Activated naive CD4-positive, alpha-beta T cell (primary cell): Measurements from ENCODE around the gene SKA2.
"Not testable (repeated sequence)": the region's sequence is repeated elsewhere in the genome, so short reads cannot be mapped to it uniquely, and the experiment has no call there.

ENCODE experiments used
- DNase-seq, 4 experiments: peaks; one replicate each; lab custom pipeline; 2025; lab: John Stamatoyannopoulos, UW

SKA2 gene

DNA sequence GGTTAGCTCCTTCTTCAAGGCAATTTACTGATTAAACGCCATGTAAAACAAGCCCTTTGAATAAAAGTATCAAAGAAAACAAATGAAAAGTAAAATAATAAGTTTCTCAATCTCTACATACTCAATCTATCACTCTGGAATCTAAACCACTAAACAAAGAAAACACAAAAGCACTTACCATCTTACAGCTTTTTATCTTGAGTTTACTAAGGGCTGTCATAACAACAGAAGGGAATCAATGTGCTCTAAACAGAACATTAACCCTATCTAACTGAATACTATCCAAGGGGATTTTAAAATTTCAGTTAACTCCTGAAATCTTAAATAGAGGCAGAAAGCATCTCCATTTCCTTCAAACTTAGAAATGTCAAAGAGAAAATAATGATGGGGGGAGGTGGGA, 3.4 kb downstream of the SKA2 start:
- no peak for DNase-seq

DNA sequence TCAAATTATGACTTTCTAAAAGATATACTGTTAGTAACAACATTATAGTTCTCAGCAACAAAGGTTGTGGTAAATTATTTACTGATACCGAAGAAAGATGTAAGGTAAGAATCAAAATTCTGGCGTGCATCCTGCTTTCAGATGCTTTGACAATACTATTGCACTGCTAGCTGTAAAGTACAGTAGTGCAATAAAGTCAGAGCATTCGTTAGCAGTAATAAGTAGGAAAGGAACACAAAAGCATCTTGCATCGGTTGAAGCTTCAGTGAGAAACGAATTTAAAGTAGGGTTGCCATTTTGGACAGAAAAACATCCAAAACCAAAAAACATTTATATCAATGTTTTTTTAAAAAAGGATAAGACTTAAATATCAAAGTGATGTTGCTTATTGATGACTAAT, 4.0 kb downstream of the SKA2 start:
- no peak for DNase-seq

DNA sequence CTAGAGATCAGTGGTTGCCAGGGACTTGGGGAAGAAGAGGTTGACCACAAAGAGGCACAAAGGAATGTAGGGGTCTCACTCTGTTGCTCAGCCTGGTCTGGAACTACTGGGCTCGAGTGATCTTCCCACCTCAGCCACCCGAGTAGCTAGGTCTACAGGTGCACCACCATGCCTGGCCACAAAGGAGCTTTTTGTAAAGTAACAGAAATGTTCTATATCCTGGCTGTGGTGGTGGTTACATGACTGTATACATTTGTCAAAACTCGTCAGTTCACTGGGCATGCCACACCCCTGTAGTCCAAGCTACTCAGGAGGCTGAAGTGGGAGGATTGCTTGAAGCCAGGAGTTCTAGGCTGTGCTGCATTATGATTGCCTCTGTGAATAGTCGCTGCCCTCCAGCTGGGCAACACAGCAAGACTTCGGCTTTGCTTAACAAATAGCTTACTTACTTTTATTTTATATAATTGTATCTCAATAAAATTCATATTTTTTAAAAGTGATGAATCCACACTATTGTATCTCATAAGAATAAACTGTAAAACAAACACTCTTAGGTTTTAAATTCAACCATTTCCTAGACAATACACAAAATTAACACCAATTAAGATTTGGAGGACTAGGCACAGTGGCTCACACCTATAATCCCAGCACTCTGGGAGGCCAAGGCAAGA, 5.0 kb downstream of the SKA2 start:
- no peak for DNase-seq

DNA sequence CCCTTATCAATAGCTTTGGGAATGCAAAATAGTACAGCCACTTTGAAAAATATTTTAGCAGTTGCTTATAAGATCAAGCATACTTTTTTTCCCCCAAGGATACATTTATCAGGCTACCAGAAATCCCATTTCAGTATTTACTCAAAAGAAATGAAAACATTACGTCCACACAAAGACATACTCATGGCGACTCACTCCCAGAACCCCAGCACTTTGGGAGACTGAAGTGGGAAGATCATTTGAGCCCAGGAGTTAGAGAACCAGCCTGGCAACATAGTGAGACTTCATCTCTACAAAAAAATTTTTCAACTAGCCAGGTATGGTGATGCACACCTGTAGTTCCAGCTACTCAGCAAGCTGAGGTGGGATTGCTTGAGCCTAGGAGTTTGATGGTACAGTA, 5.9 kb downstream of the SKA2 start:
- no peak for DNase-seq

DNA sequence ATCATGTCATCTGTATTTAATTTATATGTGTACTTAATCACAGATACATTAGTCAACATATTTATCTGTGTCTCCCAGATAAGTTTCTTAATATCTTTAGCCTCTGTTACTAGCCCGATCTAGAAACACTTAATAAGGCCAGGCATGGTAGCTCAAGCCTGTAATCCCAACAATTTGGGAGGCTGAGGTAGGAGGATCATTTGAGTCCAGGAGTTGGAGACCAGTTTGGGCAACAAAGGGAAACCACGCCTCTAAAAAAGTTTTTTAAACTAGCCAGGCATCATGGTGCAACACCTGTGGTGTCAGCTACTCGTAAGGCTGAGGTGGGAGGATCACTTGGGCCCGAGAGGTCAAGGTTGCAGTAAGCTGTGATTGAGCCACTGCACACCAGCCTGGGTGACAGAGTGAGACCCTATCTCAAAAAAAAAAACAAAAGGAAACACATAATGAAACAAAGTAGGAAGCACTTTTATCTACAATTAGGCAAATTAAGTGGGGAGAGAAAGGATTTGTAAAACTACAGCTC, 9.4 kb downstream of the SKA2 start:
- no peak for DNase-seq

DNA sequence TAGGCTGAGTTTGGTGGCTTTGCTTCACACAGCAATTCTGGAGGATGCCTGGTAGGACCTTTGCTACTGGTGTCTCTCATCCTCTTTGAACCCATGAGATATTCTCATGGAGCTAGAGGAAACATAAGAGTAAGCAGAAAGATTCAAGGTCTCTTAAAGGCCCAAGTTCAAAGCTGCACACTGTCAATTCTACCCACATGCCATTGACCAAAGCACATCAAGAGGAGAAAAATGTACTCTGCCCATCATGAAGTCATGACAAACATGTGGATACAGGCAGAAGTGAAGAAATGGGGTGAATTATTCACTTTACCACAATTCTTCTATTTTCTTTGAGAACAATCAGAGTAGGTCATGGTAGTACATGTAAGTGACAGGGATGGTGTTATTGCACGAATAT, 13.1 kb downstream of the SKA2 start:
- DNase-seq: no peak

DNA sequence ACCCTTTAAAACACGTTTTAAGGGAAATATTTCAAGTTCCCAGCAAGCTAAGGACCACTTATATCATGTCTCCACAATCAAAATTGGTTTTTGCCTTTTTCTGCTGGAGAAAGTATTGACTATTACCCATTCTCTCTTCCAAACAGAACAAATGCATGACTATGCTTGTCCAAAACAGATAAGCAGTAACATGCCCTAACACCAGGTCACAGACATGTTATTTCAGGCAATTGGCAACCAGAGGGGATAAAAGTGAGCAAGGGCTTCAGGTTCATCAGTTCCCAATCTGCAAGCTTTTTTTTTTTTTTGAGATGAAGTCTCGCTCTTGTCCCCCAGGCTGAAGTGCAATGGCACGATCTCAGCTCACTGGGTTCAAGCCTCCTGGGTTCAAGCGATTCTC, 15.0 kb downstream of the SKA2 start:
- DNase-seq: no peak

DNA sequence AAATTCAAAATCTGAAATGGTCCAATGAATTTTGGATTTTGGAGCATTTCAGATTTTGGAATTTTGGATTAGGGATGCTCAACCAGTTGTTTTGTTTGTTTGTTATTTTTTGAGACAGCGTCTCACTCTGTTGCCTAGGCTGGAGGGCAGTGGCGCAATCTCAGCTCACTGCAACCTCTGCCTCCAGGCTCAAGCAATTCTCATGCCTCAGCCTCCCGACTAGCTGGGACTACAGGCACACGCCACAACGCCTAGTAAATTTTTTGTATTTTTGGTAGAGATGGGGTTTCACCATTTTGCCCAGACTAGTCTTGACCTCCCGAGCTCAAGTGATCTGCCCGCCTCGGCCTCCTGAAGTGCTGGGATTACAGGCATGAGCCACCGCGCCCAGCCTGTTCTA, 16.6 kb downstream of the SKA2 start:
- DNase-seq: not testable (repeated sequence)

DNA sequence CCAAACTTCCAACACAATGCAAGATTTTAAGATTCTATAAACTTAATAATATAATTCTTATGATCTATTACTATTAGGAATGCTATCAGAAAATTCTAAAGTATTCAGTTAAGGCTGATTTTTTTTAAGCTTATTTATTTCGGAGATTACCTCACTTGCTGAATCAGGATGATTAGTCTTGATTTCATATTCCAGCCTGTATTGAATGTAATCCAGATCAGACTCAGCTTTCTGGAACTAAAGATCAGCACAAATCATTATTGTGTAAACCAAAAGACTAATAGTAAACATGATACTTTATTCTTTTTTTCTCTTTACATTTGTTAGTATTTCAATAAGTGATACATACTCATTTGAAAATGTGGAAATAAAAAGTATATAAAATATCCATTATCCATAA, 23.9 kb downstream of the SKA2 start:
- DNase-seq: no peak

DNA sequence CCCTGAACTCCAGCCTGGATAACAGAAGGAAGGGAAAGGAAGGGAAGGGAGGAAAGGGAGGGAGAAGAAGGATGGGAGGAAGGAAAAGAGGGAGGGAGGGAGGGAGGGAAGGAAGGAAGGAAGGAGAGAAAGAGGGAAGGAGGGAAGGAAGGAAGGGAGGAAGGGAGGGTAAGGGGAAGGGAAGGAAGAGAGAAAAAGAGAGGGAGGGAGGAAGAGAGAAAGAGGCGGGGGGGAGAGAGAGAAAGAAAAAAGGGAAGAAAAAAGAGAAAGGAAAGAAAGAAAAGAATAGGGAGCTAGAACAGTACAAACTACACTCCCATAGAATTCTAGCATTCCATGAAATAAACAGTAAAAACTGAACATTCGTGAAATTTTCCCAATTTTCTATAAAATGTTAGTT, 25.2 kb downstream of the SKA2 start:
- DNase-seq: no peak

DNA sequence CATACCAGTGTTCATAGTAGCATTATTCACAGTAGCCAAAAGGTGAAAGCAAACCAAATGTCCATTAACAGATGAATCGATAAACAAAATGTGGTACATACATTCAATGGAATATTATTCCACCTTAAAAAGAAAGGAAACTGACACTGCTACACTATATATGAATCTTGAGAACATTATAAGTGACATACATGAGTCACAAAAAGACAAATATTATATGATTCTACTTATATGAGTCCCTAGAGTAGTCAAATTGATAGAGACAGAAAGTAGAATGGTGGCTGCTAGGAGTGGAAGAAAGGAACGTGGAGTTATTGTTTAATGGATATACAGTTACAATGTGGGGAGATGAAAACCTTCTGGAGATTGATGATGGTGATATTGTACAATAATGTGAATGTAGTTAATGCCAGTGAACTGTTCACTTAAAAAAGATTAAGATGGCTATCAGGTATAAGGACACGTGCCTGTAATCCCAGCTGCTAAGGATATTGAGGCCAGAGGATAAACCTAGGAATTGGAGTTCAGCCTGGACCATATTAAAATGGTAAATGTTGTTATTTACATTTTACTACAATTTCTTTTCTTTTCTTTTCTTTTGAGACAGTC, 28.1 kb downstream of the SKA2 start:
- no peak for DNase-seq

DNA sequence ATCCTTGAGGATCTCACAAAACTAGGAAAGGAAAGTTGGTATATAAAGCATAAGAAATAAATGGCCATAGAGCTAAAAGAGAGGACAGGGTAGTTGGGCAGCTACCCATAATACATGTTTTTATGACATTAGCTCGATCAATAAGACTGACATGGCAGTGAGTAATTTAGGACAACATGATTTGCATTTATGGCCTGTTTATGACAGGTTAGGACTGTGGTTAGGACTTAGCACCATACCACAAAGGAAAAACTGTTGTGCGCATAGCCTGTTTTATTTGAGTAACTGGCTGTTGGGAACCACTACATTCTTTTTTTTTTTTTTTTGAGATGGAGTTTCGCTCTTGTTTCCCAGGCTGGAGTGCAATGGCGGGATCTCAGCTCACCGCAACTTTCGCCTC, 30.3 kb downstream of the SKA2 start:
- no peak for DNase-seq

DNA sequence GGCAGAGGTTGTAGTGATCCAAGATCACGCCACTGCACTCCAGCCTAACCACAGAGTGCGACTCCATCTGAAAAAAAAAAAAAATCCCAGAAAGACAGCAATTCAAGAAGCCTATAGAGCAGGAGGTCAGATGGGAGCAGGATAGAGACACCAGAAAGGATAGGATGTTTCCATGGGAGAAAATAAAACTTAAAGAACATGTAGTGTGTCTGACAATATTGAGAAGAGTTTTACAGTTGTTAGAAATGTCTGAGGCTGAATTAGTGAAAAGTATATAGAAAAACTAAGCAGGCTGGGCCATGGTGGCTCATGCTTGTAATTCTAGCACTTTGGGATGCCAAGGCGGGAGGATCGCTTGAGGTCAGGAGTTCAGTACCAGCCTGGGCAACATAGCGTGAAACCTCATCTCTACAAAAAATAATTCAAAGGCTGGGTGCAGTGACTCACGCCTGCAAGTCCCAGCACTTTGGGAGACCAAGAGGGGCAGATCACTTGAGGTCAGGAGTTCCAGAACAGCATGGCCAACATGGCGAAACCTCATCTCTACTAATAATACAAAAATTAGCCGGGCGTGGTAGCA, 33.0 kb downstream of the SKA2 start:
- no peak for DNase-seq

DNA sequence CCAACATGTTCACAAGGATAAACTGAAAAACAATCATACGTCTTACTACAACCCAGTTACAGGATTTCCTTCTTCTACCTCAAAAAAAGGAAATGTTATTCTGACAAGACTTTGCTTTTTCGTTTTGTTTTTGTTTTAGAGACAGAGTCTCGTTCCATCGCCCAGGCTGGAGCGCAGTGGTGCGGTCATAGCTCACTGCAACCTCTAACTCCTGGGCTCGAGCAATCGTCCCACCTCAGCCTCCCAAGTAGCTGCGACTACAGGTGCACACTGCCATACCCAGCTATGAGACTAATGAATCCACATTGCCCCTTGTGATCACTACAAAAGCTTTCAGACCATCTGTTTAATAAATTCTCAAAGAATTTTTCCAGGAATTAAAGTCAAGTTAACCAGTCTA, 39.5 kb downstream of the SKA2 start:
- DNase-seq: no peak

DNA sequence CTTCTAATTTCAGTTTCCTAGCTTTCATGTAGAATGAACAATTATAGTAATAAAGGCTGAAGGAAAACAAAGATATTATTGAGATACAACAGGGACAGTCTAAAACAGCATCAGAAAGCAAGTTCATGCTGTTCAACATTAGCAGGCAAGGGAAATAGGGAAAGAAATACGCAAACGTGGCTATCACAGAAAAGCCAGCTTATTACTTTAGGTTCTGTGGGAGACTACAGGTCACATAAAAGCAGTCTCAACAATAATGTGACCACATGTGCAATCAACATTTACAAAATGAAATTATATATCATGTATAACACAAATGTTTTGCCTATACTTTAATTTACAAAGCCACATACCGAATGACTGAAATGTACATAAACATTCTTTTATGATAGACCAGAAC, 43.4 kb downstream of the SKA2 start:
- DNase-seq: no peak

DNA sequence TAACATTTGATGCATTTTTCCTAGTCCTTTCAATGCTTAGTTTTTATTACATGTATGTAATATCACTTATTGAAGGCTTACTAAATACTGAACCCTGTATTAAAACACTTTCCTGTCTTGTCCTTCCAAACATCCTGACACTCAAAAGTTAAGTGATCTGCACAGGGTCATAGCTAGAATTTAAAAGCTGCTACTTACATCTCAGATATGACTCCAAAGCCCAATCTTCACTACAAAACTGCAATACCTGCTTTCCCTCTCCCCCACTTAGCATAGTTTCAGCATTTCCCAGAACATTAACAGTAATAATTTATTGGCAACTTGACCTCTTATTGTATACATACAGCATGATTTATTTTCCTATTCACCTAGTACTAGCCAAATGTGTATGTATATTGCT, 44.0 kb downstream of the SKA2 start:
- no peak for DNase-seq

DNA sequence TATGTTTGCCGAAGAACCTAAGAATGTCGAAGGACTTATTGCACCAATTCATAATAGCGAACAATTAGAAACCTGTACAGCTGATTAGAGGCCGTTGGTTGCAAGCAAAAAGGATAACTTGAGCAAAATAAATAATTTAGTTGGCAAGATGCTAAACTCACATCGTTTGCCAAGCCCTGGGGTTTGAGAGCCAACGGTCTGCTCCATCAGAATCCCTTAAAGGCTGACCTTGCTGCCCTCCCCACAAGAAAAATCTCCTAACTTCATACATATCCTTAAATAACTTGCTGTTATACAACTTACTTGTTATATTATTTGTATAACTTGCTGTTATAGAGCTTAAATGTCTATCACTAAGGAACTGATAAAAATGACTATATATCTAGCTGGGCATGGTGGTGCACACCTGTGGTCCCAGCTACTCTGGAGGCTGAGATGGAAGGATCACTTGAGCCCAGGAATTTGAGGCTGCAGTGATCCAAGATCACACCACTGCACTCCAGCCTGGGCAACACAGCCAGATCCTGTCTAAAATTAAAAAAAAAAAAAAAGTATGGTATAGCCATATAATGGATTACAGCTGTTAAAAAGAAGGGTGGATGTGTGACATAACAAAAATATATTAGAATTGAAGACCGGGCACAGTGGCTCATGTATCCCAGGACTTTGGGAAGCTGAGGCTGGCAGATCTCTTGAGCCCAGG, 46.4 kb downstream of the SKA2 start:
- DNase-seq: no peak

DNA sequence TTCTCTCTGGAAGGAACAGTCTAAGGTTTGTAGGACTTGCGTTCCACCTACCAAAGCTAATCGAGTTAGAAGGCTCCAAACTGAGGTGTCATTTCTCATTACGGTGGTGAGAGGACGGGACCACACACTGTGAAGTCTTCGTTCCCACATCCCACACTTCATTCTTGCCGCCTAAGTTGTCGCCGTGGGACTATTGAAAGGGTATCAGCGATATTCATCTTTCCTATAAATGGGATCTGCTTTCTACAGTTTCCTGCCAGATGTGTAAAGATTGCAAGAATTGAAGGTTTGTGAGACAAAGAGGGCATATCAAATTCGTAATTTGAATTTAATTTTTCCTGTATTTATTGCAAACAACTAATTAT, 47.7 kb downstream of the SKA2 start:
- no peak for DNase-seq

DNA sequence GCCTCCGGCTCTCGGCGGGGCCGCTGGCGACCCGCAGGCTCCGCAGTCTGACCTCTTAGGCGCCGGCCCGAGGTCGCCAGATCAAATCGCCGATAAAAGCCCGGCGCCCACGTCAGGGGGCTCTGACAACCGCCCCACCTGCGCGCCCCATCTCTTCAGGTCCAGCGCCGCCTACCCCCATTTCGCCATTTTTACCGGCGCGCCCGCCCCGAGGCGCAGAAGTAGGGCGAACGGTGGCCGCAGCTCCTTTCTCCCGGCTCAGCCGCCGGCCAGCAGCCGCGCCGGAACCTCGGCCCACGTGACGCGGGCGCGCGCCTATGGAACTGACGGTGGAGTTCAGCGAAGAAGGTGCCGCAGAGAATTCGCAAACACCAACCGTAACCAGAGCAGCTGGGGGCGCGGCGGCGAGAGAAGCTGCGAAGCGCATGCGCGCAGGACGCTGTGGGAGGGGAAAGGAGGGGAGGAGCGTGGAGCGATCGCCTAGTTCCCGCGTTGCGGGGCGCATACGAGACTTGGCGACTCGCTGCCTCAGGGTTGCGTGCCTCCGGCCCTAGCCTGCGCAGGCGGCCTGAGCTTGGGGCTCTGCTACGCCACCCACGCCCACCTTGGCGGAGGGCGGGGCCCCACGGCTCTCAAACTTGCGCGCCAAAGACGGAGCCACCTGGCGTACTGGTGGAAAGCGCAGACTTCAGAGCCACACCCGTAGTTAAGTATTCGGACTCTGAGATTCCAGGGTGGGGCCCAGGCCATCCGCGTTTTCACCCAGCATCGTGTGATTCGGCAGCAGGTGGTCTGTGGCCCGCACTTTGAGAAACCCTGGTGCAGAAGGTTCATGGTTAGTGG, 48.3 kb downstream of the SKA2 start, which contains the start of gene TRIM37:
Gene TRIM37, minus strand, starts transcription at position 418 of the 843 bp plus-strand sequence. CDS start 419 bp downstream, outside the sequence.
- peak; percentile 96 to 98 (median 98) for DNase-seq

DNA sequence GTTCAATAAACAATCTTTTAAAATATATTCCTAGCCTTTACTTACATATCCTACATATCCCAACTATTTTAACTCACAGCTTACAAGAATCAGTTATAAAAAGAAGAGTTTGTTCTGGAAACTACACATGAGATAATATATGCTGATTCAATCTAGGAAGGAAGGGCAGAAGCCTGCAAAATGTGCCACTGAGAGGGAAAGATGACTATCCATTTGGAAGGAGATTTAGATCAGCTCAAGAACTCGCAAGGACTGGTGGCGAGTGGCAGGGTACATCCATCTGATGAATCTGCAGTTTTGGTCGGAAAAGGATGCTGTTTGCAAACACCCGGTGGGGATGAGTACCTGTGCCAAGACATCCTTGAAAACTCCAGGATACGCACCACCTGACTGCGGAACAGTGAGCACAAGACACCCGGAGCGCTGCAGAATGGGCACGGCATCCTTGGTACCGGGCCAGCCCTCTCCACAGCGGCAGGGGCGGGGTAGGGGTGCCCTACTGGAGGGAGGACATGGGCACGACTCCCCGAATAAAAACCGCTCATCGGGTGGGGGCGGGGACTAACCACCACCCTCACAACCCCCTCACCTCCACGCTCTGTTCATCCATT, 49.0 kb downstream of the SKA2 start:
- peak; percentile 13 to 71 (median 55) for DNase-seq

DNA sequence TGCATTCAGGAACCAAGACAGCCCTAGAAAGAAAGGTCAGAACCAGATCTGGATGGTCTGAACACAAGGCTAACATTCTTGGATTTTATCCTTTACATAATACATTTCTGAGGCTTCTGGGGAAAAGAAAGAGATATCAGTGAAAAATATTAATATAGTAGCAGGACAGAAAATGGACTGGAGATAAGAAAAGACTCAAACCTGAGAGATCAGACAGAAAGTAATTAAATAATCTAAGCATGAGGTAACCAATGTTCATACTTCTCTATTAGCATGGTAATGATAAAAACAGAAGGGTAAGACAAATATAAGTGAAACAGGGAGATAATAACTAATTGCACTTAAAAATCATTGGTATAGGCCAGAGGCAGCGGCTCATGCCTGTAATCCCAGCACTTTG, 53.8 kb downstream of the SKA2 start:
- DNase-seq: no peak

DNA sequence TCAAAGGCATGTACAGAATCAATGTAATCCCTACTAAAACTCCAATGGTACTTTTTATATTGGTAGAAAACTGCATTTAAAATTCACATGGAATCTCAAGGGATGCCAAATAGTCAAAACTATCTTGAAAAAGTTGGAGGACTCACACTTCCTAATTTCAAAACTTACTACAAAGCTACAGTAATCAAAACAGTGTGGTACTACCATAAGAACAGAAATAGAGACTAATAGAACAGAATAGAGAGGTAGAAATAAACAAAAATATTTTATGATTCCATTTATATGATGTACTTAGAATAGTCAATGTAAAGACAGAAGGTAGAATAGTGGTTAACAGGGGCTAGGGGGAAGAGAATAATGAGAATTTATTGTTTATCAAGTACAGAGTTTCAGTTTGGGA, 57.1 kb downstream of the SKA2 start:
- DNase-seq: no peak
